Measurements from ENCODE around the gene MKX. TPM values are rescaled to one million over a fixed set of nuclear protein-coding genes. Genes with fewer than 3 reads are reported as not detected.

MKX gene
- total and polyA plus RNA-seq, 9 of the 15 experiments (the other 6 are each of a cell fraction or from before 2014, with no cell fraction given): 0.07 TPM; not detected in 7

GRCh38 chr10:27679369-27679912, 66.2 kb downstream of the MKX start:
- H3K9ac ChIP-seq (ENCODE audit: insufficient read depth in 1 of 2, low read depth in 2 of 2, low read length in 2 of 2): no peak overlapping the region
- no peaks in the 10 kb centered on the region for H3K9me3 ChIP-seq (replicated peaks; ENCODE audit: control insufficient read depth, insufficient read depth, low read depth, low read length)
- H3K27ac ChIP-seq (ENCODE audit: extremely low read depth, low read depth, low read length): no peak overlapping the region
- H4K20me1 ChIP-seq (replicated peaks; ENCODE audit: control insufficient read depth, insufficient read depth, low read length): no peaks in the 10 kb centered on the region
- FAIRE-seq (no peak), ATAC-seq (no peak), DNase-seq (ENCODE audit: extremely low read depth in 1 of 4, low spot score in 3 of 4) (no peak)
- in situ Hi-C loops (cut with MboI): no loop called here
- H3K36me3 ChIP-seq (ENCODE audit: control insufficient read depth, insufficient read depth, low read length): no peaks in the 10 kb centered on the region
- intact Hi-C loops (cut with micrococcal nuclease): no loop called here
- no peak overlapping the region for H3K4me2 ChIP-seq (ENCODE audit: insufficient read depth, low read length)
- no peaks in the 10 kb centered on the region for H3K9me1 ChIP-seq (ENCODE audit: control insufficient read depth, insufficient read depth, low read length)
- no TSS peak for BruUV-seq (replicated peaks)
- H3K27me3 ChIP-seq (ENCODE audit: control insufficient read depth in 2 of 2, insufficient read depth in 2 of 2, low read length in 2 of 2): peaks cover 3 to 5% of the 10 kb centered on the region in 2 experiments; a peak in 2 of 5 replicates
- no peaks in the 10 kb centered on the region for H3K4me1 ChIP-seq (replicated peaks in 1 of 2; ENCODE audit: control insufficient read depth in 2 of 2, insufficient read depth in 2 of 2, low read length in 2 of 2)
- TF ChIP-seq FOSL1 (tag; conservative IDR thresholded peaks at IDR 0.05): no peak
- TF ChIP-seq ZNF79 (CRISPR knock-in tag; IDR thresholded peaks at IDR 0.05; ENCODE audit: low read depth): no peak
- TF ChIP-seq ZNF764 (CRISPR knock-in tag; IDR thresholded peaks at IDR 0.05; ENCODE audit: low read depth): no peak
- TF ChIP-seq E2F6 (IDR thresholded peaks at IDR 0.05; ENCODE audit: borderline replicate concordance in 1 of 2, extremely low read depth in 1 of 2, insufficient read depth in 1 of 2, insufficient read length in 1 of 2, low read depth in 1 of 2, low read length in 1 of 2, poor library complexity in 1 of 2, severe bottlenecking in 1 of 2): no peak
- TF ChIP-seq ESRRA (IDR thresholded peaks at IDR 0.05; ENCODE audit: borderline replicate concordance, low read depth): no peak
- no peak overlapping the region for H2AFZ ChIP-seq (ENCODE audit: low read depth, low read length)
- no peaks in the 10 kb centered on the region for H3K79me2 ChIP-seq (ENCODE audit: control insufficient read depth, insufficient read depth, low read length)
- CTCF ChIA-PET (ENCODE audit: low intra/inter-chr PET ratio): interaction anchor here (1.1 kb wide), 1 partner anchor 234 kb away, joined by 3 read pairs; no protein-coding TSS in a partner anchor
- POLR2A ChIA-PET: interaction anchor here (0.7 kb wide), 1 partner anchor 10 kb away, joined by 3 read pairs; no protein-coding TSS in a partner anchor
- H3K4me3 ChIP-seq: no peak overlapping the region
- WGBS (ENCODE audit: insufficient coverage, low coverage, missing lambda C conversion rate): 2% methylated on average over 5 of the region's 5 CpGs
